ENCODE measurements around the gene RAD51B. TPM values are rescaled to one million over a fixed set of nuclear protein-coding genes. Genes with fewer than 3 reads are reported as not detected.

Gene RAD51B
- total and polyA plus RNA-seq, 2 of the 13 experiments (the other 11 are each of a cell fraction or from before 2014, with no cell fraction given): 7.0 to 9.5 TPM

DNA sequence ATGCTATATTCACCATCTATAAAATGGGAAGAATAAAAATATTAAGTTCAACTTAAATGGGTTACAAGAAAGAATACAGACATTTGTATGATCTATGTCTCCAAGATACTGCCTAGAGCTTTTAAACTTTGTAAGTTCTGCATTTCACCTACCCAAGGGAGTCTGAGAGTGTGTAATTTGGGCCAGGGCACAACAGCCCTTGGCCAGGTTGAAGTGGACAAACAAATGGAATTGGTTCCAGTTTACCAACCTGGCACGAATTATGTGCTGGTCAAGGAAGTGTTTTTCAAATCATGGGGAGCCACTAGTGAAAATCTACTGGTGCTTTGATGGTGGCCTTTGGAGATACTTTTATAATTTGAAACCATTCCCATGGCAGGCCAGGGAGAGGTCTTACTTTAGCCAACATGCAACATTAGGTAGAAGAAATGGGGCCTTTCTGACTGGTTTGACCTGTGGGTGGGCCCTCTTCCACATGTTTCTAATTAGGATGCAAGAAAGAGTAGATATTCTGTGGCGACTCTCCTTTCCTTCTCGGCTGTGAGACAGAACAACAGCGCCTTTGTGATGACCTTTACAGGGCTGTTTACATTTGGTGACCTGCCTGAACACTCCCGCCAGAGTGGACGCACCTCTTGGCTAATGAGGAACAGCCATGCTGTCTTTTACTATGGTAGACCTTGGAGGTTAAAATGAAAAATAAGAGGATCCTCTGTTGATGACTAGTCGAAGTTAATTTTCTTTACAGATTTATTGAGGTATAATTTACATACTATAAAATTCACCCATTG lies 496.7 kb downstream of the RAD51B start (continued):
- TF ChIP-seq ZFP36L1 (CRISPR knock-in tag; IDR thresholded peaks at IDR 0.05): no peak
- TF ChIP-seq RARA (CRISPR knock-in tag; IDR thresholded peaks at IDR 0.05): peak; percentile 67
- no peak for TF ChIP-seq PAF1 (CRISPR knock-in tag; IDR thresholded peaks at IDR 0.05)
- TF ChIP-seq MAX (IDR thresholded peaks at IDR 0.05): peak; percentile 52; the same call in 1 of the 2 replicates
- TF ChIP-seq ZSCAN9 (CRISPR knock-in tag; IDR thresholded peaks at IDR 0.05; ENCODE audit: borderline replicate concordance): 0 out of 2 replicates have a peak, but pooled peaks have one; percentile 43
- TF ChIP-seq HOMEZ (CRISPR knock-in tag; IDR thresholded peaks at IDR 0.05; ENCODE audit: low read depth): peak; percentile 83
- peak; percentile 46; the same call in 1 of the 2 replicates for TF ChIP-seq ELF3 (CRISPR knock-in tag; IDR thresholded peaks at IDR 0.05)
- TF ChIP-seq ESRRA (CRISPR knock-in tag; IDR thresholded peaks at IDR 0.05; ENCODE audit: low read depth): 0 out of 2 replicates have a peak, but pooled peaks have one; percentile 43
- TF ChIP-seq ISL2 (CRISPR knock-in tag; IDR thresholded peaks at IDR 0.05): peak; percentile 68
- peak; percentile 24; the same call in 1 of the 2 replicates for TF ChIP-seq E2F1 (CRISPR knock-in tag; IDR thresholded peaks at IDR 0.05)
- TF ChIP-seq RXRB (CRISPR knock-in tag; IDR thresholded peaks at IDR 0.05; ENCODE audit: borderline replicate concordance): peak; percentile 44; the same call in 1 of the 2 replicates
- TF ChIP-seq ZGPAT (CRISPR knock-in tag; IDR thresholded peaks at IDR 0.05): 0 out of 2 replicates have a peak, but pooled peaks have one; percentile 46
- peak; percentile 57; the same call in 1 of the 2 replicates for TF ChIP-seq ZNF292 (CRISPR knock-in tag; IDR thresholded peaks at IDR 0.05; ENCODE audit: borderline replicate concordance, low read depth)
- TF ChIP-seq, protein P1, sequence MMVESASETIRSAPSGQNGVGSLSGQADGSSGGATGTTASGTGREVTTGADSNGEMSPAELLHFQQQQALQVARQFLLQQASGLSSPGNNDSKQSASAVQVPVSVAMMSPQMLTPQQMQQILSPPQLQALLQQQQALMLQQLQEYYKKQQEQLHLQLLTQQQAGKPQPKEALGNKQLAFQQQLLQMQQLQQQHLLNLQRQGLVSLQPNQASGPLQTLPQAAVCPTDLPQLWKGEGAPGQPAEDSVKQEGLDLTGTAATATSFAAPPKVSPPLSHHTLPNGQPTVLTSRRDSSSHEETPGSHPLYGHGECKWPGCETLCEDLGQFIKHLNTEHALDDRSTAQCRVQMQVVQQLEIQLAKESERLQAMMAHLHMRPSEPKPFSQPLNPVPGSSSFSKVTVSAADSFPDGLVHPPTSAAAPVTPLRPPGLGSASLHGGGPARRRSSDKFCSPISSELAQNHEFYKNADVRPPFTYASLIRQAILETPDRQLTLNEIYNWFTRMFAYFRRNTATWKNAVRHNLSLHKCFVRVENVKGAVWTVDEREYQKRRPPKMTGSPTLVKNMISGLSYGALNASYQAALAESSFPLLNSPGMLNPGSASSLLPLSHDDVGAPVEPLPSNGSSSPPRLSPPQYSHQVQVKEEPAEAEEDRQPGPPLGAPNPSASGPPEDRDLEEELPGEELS (CRISPR knock-in tag; IDR thresholded peaks at IDR 0.05): peak; percentile 63
- TF ChIP-seq, protein P2, sequence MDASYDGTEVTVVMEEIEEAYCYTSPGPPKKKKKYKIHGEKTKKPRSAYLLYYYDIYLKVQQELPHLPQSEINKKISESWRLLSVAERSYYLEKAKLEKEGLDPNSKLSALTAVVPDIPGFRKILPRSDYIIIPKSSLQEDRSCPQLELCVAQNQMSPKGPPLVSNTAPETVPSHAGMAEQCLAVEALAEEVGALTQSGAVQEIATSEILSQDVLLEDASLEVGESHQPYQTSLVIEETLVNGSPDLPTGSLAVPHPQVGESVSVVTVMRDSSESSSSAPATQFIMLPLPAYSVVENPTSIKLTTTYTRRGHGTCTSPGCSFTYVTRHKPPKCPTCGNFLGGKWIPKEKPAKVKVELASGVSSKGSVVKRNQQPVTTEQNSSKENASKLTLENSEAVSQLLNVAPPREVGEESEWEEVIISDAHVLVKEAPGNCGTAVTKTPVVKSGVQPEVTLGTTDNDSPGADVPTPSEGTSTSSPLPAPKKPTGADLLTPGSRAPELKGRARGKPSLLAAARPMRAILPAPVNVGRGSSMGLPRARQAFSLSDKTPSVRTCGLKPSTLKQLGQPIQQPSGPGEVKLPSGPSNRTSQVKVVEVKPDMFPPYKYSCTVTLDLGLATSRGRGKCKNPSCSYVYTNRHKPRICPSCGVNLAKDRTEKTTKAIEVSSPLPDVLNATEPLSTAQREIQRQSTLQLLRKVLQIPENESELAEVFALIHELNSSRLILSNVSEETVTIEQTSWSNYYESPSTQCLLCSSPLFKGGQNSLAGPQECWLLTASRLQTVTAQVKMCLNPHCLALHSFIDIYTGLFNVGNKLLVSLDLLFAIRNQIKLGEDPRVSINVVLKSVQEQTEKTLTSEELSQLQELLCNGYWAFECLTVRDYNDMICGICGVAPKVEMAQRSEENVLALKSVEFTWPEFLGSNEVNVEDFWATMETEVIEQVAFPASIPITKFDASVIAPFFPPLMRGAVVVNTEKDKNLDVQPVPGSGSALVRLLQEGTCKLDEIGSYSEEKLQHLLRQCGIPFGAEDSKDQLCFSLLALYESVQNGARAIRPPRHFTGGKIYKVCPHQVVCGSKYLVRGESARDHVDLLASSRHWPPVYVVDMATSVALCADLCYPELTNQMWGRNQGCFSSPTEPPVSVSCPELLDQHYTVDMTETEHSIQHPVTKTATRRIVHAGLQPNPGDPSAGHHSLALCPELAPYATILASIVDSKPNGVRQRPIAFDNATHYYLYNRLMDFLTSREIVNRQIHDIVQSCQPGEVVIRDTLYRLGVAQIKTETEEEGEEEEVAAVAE (CRISPR knock-in tag; IDR thresholded peaks at IDR 0.05; ENCODE audit: borderline replicate concordance): no peak
- peak; percentile 47; the same call in 1 of the 2 replicates for TF ChIP-seq HMG20A (CRISPR knock-in tag; IDR thresholded peaks at IDR 0.05; ENCODE audit: borderline replicate concordance)
- peak; percentile 45 for TF ChIP-seq XRCC5 (optimal IDR thresholded peaks at IDR 0.05; ENCODE audit: low read length)
- 0 out of 2 replicates have a peak, but pooled peaks have one; percentile 20 for TF ChIP-seq HNF4A (CRISPR knock-in tag; IDR thresholded peaks at IDR 0.05)

All from HepG2 (cell line).